Activated naive CD4-positive, alpha-beta T cell treated with anti-CD3 and anti-CD28 coated beads, Interleukin-2, amount 50 U/mL, for 24 hours (primary cell): ENCODE data around the gene DDX28.
"Not testable (repeated sequence)": the region's sequence is repeated elsewhere in the genome, so short reads cannot be mapped to it uniquely, and the experiment has no call there.

Source experiments
- H3K27ac Mint-ChIP-seq: one replicate; pipeline ENCODE4 v1.8.0; 2021; ENCODE audit warnings: mild to moderate bottlenecking, mixed read lengths
- H3K27me3 Mint-ChIP-seq: one replicate; pipeline ENCODE4 v1.8.0; 2021; ENCODE audit warnings: mixed read lengths
- H3K36me3 Mint-ChIP-seq: one replicate; pipeline ENCODE4 v1.8.0; 2021; ENCODE audit warnings: mixed read lengths
- H3K4me1 Mint-ChIP-seq: one replicate; pipeline ENCODE4 v1.8.0; 2021; ENCODE audit warnings: mixed read lengths
- H3K4me3 Mint-ChIP-seq: one replicate; pipeline ENCODE4 v1.8.0; 2021; ENCODE audit warnings: mild to moderate bottlenecking, mixed read lengths
- H3K9me3 Mint-ChIP-seq: one replicate; pipeline ENCODE4 v1.8.0; 2021; ENCODE audit warnings: mixed read lengths

Gene DDX28

DNA sequence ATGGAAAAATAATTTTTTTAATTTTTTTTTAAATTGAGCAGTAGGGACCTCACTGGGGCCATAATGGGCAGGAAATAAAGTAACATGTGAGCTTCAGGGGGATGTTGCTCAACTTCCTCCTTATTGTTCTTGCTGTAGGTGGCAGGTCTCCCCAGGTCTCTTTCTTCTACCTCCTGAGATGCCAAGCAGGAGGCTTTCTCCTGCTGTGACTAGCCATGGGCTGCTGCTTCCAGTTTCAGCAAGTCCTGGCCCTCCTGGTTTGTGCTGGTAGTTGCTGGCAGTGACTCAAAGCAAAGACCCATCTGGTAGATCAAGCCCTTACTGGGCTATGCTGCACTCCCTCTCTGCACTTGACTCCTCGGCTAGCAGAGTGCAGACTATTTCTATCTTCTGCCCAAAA is 9.6 kb downstream of the DDX28 start:
- Mint-ChIP-seq H3K9me3 (no peaks in the 10 kb centered on the region), H3K27ac (no peak overlapping the region), H3K36me3 (no peaks in the 10 kb centered on the region), H3K4me3 (no peak overlapping the region), H3K4me1 (peaks cover 19% of the 10 kb centered on the region), H3K27me3 (no peaks in the 10 kb centered on the region)

GRCh38 chr16:68009872-68010271 is 13.2 kb downstream of the DDX28 start:
- not testable (repeated sequence) for H3K36me3 Mint-ChIP-seq
- H3K4me1 Mint-ChIP-seq, result peaks cover 42% of the 10 kb centered on the region
- peak overlapping the region; percentile 68 for H3K27ac Mint-ChIP-seq

DNA sequence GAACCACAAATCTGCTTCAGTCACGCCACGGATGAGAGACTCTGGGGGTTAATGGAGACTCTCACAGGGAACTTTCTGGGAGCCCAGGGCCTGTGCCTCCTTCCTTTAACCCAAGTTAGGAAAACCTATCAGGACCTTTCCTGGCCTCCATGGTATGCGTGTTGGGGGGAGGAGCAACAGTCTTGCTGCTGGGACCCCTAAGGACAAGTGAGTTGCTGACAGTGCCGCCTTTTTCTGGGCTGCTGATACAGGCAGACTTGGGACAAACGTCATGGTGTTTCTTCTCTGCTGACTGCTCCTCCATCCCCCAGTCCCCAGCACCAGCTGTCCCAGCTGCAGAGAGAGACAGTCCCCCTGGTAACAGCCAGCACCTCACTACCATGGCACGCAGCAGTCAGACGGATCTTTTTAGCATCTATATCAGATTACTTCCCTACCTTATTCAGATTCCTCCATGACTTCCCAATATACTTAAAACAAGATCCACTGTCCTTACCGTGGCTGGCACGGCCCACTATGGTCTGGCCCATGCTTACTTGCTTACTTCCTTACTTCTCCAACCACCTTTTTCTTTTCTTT is 13.8 kb downstream of the DDX28 start:
- Mint-ChIP-seq H3K9me3 (no peaks in the 10 kb centered on the region), H3K36me3 (no peaks in the 10 kb centered on the region), H3K27me3 (no peaks in the 10 kb centered on the region), H3K27ac (peak overlapping the region; percentile 62), H3K4me3 (no peak overlapping the region), H3K4me1 (peaks cover 45% of the 10 kb centered on the region)

More at GRCh38 chr16:68009872-68010271, 13.2 kb downstream of the DDX28 start:
- H3K9me3 Mint-ChIP-seq, H3K27me3 Mint-ChIP-seq, H3K4me3 Mint-ChIP-seq: not testable (repeated sequence)

DNA sequence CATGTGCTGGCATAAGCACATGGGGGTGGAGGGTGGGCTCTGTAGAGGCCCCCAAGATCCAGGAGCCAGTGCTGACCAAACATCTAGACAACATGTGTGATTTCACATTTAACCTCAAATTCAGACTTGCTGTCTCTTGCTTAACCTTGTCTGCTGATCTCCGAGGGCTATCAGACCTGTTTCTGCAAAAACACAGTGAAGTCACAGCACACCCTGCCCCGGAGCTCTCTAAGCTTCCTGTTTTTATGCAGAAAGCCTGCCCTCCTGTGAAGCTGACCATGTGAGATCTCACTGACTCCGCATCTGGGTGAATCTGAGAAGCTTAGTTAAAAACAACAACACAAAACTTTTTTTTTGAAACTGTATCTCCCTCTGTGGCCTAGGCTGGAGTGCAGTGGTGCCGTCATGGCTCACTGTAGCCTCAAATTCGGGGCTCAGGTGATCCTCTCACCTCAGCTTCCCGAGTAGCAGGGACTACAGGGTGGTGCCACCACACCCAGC is 17.2 kb downstream of the DDX28 start:
- Mint-ChIP-seq H3K36me3 (no peaks in the 10 kb centered on the region), H3K9me3 (no peaks in the 10 kb centered on the region), H3K4me1 (peaks cover 54% of the 10 kb centered on the region), H3K4me3 (peak overlapping the region; percentile 41), H3K27me3 (no peaks in the 10 kb centered on the region), H3K27ac (peak overlapping the region; percentile 90)

- H3K36me3 Mint-ChIP-seq, result no peaks in the 10 kb centered on the region
- H3K27me3 Mint-ChIP-seq, result no peaks in the 10 kb centered on the region
- peaks cover 53% of the 10 kb centered on the region for H3K4me1 Mint-ChIP-seq
- no peaks in the 10 kb centered on the region for H3K9me3 Mint-ChIP-seq
- no peak overlapping the region for H3K4me3 Mint-ChIP-seq
- no peak overlapping the region for H3K27ac Mint-ChIP-seq
These were observed 17.8 kb downstream of the DDX28 start for GRCh38 chr16:68005211-68005610.

GRCh38 chr16:68003031-68003430 is 20.0 kb downstream of the DDX28 start:
- Mint-ChIP-seq H3K4me1 (peaks cover 63% of the 10 kb centered on the region), H3K27me3 (no peaks in the 10 kb centered on the region), H3K27ac (peak overlapping the region; percentile 70), H3K36me3 (no peaks in the 10 kb centered on the region), H3K9me3 (no peaks in the 10 kb centered on the region), H3K4me3 (no peak overlapping the region)

GRCh38 chr16:68000450-68000849 is 22.6 kb downstream of the DDX28 start:
- H3K9me3 Mint-ChIP-seq, result no peaks in the 10 kb centered on the region
- no peaks in the 10 kb centered on the region for H3K27me3 Mint-ChIP-seq
- peaks cover 68% of the 10 kb centered on the region for H3K4me1 Mint-ChIP-seq
- H3K27ac Mint-ChIP-seq, result peak overlapping the region; percentile 44
- H3K36me3 Mint-ChIP-seq, result peaks cover 2% of the 10 kb centered on the region
- peak overlapping the region; percentile 87 for H3K4me3 Mint-ChIP-seq

DNA sequence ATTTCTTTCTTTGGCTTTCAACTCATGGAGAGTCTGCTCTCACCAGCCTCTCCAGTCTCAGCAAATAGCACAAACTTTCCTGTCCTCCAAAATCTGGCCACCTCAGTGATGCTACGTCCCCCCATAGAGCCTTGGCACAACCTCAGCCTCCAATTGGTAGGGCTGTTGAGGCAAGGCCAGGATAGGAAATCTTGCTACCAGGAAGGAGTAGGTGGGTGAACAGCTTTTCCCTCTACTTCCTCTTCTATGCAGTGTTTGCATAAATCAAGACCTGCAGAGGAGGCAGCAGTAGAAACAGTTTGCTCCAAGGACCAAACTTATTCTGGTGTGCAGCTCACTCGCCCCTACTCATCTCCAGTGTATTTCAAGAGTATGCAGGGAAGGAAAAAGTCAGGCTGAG is 23.0 kb downstream of the DDX28 start:
- Mint-ChIP-seq H3K27me3 (no peaks in the 10 kb centered on the region), H3K4me3 (peak overlapping the region; percentile 87), H3K4me1 (peaks cover 68% of the 10 kb centered on the region), H3K36me3 (peaks cover 2% of the 10 kb centered on the region), H3K27ac (peak overlapping the region; percentile 89), H3K9me3 (no peaks in the 10 kb centered on the region)

- not testable (repeated sequence) for H3K27me3 Mint-ChIP-seq
- peaks cover 68% of the 10 kb centered on the region for H3K4me1 Mint-ChIP-seq
- peak within 1 kb of the TSS; percentile 89 for H3K27ac Mint-ChIP-seq
These were observed 24.0 kb downstream of the DDX28 start, which contains the start of gene DPEP2 for GRCh38 chr16:67998779-67999688. TSS of gene DPEP2 (minus strand) at chr16:67999484. CDS start at chr16:67993212, 6,272 bp downstream.

GRCh38 chr16:67998231-67998778 is 24.7 kb downstream of the DDX28 start:
- Mint-ChIP-seq H3K27ac (peak overlapping the region; percentile 89), H3K4me3 (peak overlapping the region; percentile 87), H3K4me1 (peaks cover 75% of the 10 kb centered on the region)
- H3K9me3 Mint-ChIP-seq, H3K27me3 Mint-ChIP-seq, H3K36me3 Mint-ChIP-seq: not testable (repeated sequence)

More at GRCh38 chr16:67998779-67999688, 24.0 kb downstream of the DDX28 start, which contains the start of gene DPEP2:
- H3K9me3 Mint-ChIP-seq, H3K36me3 Mint-ChIP-seq: not testable (repeated sequence)
- peak within 1 kb of the TSS; percentile 87 for H3K4me3 Mint-ChIP-seq

- Mint-ChIP-seq H3K27ac (peak overlapping the region; percentile 12), H3K4me3 (peak overlapping the region; percentile 23), H3K4me1 (peaks cover 72% of the 10 kb centered on the region), H3K36me3 (peaks cover 2% of the 10 kb centered on the region), H3K9me3 (no peaks in the 10 kb centered on the region), H3K27me3 (no peaks in the 10 kb centered on the region)
These were observed 26.4 kb downstream of the DDX28 start for GRCh38 chr16:67996666-67997065.

DNA sequence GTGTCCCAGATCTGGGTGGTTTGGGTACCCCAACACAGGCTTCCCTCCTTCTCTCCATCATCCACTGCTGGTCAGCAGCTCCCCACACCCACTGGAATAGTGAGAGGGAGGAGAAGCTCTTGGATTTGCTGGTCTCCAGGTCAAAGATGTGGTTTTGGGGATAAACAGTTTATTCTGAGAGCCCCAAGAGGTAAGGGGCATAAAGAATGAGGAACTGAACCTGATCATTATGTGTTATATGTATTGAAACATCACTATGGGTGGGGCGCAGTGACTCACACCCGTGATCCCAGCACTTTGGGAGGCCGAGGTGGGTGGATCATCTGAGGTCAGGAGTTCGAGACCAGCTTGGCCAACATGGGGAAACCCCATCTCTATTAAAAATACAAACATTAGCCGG is 27.6 kb downstream of the DDX28 start:
- peaks cover 2% of the 10 kb centered on the region for H3K36me3 Mint-ChIP-seq
- H3K27me3 Mint-ChIP-seq, result no peaks in the 10 kb centered on the region
- H3K4me1 Mint-ChIP-seq, result peaks cover 63% of the 10 kb centered on the region
- H3K9me3 Mint-ChIP-seq, result no peaks in the 10 kb centered on the region
- H3K27ac Mint-ChIP-seq, result peak overlapping the region; percentile 67
- H3K4me3 Mint-ChIP-seq, result no peak overlapping the region

DNA sequence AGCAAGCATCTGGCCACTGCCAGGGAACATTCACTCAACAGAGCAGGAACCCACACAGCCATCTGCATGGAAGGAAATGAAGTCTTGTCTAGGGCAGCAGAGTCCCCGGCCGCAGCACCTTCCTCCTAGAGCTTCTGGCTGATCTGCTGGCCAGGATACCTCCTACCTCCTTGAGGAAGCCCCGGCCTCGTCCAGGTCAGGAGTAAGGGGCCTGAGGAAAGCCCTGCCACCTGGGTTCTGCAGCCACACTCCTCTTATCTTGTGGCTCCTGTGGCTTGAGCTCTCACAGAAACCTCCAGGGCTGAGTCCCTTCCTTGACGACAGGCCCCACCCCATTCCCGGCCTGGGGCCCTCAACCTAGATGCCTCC is 29.0 kb downstream of the DDX28 start:
- Mint-ChIP-seq H3K4me3 (peak overlapping the region; percentile 83), H3K4me1 (peaks cover 49% of the 10 kb centered on the region), H3K27ac (peak overlapping the region; percentile 88)
- not testable (repeated sequence) for H3K27me3 Mint-ChIP-seq, H3K9me3 Mint-ChIP-seq, H3K36me3 Mint-ChIP-seq

- H3K36me3 Mint-ChIP-seq, result peaks cover 2% of the 10 kb centered on the region
- no peaks in the 10 kb centered on the region for H3K27me3 Mint-ChIP-seq
- H3K4me3 Mint-ChIP-seq, result peak overlapping the region; percentile 83
- no peaks in the 10 kb centered on the region for H3K9me3 Mint-ChIP-seq
- H3K4me1 Mint-ChIP-seq, result peaks cover 44% of the 10 kb centered on the region
- peak overlapping the region; percentile 88 for H3K27ac Mint-ChIP-seq
These were observed 29.6 kb downstream of the DDX28 start for GRCh38 chr16:67993207-67994039.

DNA sequence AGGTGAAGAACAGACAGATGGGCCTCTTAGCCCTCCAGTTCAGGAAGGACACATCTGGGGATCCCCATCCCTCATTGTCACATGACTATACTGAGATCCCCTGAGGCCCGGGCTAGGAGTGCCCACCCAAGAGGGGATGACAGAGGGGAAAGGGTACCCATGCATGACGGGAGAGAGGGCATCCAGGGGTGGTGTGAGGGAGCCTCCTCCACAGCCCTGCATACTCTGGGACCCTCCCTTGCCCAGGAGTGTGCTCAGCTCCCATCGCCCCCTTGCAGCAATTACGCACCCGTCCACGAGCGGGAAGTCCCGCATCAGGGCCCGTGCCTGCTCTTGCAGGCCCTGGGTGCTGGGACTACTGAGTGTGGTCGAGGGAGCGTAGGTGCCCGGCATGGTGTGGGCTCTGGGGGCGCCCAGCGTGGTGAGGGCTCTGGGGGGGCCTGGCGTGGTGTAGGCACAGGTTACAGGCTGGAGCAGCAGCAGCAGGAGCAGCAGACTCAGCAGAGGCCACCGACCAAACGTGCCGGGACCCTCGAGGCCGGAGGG is 30.3 kb downstream of the DDX28 start:
- H3K4me1 Mint-ChIP-seq, result peaks cover 44% of the 10 kb centered on the region
- H3K27me3 Mint-ChIP-seq, result no peaks in the 10 kb centered on the region
- H3K27ac Mint-ChIP-seq, result peak overlapping the region; percentile 30
- peaks cover 2% of the 10 kb centered on the region for H3K36me3 Mint-ChIP-seq
- no peak overlapping the region for H3K4me3 Mint-ChIP-seq
- no peaks in the 10 kb centered on the region for H3K9me3 Mint-ChIP-seq
